SKM-1 (cell line): Measurements from ENCODE around the gene C12orf57.

Experiments
- DNase-seq: peaks from one replicate; lab custom pipeline; 2025; ENCODE audit not compliant: unreplicated experiment; lab: John Stamatoyannopoulos, UW

Gene C12orf57

DNA sequence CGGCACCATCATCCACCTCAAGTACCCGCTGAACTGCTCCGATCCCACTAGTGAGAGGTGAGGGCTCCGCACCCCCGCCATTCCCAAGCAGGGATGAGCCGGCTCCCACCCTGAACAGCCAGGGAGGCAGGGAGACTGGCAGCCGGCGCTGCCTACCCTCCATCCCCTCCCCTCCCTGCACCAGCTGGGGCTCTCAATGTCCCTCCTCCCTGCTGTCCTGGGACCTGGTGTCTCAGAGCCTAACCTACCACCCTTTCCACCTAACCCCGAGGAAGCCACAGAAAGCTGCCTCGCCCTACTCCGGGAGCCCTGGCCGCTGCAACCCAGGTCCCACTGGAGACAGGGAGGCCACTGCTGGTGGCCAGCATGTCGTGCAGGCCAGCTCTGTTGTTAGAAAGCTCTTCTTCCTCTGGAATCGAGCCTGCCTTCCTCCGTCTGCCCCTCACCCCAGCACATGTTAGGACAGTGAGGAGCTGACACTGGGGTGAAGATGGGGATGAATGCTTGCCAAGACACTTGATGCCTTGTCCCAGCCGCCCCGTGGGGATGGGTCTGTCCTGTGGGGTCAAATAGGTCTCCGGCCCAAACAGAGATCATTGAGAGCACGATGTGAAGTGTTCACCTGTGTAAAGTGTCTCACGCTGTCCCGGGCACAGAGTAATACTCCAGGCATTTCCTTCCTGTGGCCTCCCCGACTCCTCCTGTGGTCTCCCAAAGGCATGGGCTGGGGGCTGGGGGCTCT, 8.5 kb downstream of the C12orf57 start:
- DNase-seq: no peak

DNA sequence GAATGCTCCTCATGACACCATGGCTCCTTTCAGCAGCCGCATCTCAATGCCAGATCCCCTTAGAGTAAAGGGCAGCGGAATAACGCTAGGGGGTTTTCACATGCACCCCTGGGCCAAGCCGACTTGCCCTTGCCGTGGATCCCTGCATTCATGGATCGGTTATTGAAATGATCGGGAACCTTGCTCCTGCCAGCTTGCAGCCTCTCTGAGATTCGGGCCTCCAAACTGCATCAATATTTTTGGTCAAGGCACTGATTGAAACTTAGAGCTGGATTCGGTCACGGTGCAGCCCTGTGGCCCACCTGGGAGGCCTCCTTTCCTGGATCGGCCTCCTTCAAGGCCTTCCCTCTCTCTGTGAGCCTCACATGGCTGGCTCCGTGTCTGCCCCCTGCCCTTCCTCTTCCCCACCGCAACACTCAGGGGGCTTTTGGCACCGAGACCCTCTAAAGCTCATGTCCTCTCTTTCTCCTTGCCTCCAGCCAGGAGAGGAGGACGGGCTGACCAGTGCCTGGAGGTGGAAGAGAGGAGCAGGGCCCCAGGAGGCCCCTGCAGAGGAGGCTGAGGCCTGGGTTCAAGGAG, 9.1 kb downstream of the C12orf57 start:
- DNase-seq: no peak

DNA sequence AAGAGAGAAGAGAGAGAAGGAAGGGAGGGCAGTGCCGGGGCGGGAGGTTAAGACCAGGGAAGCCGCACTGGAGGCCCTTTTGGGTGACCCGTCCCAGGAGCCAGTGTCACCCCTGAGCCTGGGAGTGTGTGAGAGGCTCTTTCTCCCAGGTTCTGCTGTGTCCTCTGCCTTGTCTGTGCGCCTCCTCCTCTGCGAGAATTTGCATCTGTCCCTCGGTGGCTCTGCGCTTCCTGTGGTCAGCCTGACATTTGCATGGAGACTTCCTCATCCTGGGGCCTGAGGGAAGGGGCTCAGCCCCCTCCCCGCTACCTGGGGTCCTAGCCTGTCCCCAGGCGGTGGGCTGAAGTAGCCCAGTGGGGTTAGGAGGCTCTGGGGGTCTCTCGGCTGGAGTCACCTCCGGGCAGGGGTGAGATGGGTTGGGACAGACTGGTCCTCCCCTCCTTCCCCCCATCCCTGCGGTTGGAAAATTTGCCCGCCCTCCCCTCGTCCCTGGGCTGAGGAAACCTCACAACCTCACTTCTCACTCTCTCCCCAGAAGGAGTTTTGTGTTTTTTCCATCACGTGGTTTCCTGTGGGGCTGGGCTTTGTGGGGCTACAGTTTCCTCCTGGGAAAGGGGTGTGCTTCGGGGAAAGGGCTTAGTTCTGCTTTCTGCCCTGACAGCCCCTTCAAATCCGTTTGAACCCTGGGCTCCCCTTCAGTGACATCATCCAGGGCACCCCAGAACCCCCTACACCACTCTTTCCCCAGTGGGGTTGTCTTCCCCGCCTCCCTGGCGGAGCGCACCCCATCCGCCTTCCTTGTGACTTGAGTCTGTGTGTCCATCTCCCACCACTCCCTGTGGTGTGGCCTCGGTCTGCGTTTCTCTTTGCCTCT, 9.9 kb downstream of the C12orf57 start:
- peak; percentile 66 for DNase-seq

DNA sequence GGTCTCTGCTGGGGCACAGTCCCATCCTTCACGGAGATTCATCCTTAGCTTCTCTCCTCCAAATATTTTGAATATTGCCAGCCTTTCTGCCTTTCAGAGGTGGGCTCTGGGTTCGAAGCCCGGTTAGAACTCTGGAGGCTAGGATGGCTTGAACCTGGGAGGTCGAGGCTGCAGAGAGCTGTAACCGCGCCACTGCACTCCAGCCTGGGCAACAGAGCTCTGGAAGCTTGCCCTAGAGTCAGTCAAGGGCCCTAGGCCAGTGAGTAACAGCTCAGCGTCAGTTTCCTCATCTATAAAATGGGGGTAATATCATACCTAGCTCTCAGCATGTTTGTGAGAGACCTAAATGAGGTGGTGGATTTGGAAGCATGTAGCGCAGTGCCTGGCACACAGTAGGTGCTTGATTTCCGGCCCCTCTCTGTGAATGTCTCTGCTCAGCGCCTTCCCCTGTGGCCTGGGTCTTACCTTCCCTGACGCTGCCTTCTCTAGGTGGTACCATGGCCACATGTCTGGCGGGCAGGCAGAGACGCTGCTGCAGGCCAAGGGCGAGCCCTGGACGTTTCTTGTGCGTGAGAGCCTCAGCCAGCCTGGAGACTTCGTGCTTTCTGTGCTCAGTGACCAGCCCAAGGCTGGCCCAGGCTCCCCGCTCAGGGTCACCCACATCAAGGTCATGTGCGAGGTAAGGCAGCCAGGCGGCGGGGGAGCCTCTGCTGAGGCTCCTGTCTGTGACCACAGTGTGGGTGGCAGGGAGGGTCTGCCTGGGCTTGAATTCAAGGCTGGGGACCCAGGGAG, 10.7 kb downstream of the C12orf57 start:
- no peak for DNase-seq

DNA sequence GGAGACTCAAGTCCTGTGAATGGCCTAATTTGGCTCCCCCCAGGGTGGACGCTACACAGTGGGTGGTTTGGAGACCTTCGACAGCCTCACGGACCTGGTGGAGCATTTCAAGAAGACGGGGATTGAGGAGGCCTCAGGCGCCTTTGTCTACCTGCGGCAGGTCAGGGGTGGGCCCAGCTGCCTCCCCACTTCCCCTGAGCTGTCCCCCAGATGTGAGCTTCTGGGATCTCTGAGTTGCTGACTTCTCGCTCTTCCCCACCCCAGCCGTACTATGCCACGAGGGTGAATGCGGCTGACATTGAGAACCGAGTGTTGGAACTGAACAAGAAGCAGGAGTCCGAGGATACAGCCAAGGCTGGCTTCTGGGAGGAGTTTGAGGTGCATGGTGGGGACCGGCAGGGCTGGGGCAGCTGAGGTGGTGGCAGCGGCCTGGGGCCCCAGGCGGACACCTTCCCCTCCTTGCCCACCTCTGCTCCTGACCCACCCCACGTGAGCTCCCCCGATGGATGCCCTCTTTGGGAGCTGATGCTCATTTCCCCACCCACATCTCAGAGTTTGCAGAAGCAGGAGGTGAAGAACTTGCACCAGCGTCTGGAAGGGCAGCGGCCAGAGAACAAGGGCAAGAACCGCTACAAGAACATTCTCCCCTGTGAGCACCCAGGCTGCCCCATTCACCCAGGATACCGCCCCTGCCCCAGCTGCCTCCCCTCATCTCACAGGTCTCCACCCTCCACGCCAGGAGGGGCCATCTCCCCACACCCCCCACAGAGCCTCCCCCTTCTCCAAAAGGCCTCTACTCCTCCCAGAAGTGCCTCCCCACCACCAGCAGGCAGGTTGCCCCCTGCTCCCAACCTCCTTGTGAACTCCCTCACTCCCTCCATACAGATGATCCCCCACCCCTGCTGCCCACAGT, 11.5 kb downstream of the C12orf57 start:
- DNase-seq: no peak

DNA sequence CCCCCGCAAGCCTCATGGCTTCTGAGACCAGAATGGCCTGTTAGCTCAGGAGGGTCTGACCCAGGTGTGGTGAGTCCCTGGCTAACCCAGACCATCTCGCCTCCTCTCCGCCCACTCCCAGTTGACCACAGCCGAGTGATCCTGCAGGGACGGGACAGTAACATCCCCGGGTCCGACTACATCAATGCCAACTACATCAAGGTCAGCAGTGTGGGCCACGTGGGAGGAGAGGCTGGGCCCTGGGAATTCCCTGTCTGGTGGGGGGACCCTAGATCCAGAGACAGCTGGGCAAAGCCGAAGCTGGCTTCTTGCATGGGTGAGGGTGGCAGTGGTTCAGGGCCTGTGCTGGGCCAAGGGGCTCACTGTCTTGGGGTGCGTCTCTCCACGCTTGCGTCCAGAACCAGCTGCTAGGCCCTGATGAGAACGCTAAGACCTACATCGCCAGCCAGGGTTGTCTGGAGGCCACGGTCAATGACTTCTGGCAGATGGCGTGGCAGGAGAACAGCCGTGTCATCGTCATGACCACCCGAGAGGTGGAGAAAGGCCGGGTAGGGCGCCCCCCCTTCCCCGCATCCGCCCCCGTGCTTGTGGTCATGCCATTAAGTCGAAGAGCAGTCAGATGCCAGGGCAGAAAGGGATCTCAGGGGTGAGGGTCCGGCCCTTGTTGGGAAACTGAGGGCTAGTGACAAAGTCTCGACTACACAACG, 12.4 kb downstream of the C12orf57 start:
- no peak for DNase-seq

DNA sequence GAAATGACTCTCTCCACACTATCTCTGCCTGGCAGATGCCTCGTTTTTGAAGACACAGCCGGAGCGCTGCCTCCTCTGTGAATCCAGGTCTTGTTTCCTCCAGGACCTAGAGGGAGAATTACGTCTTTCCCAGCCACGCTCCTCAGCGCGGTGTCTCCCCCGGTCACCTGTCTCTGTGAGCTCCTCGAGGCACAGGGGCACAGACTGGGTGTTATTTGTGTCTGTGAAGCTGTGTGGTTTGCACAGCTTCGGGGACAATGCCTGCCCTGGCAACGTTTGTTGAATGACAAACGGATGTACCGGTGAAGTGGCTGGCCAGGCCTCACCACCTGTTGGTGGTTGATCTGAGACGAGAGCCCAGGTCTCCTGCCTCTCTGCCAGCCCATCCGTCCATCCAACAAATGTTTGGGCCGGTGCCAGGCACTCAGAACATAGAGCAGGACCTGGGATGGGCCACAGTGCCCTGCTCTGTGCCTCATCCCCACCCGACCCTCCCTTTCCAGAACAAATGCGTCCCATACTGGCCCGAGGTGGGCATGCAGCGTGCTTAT, 13.4 kb downstream of the C12orf57 start:
- DNase-seq: no peak

DNA sequence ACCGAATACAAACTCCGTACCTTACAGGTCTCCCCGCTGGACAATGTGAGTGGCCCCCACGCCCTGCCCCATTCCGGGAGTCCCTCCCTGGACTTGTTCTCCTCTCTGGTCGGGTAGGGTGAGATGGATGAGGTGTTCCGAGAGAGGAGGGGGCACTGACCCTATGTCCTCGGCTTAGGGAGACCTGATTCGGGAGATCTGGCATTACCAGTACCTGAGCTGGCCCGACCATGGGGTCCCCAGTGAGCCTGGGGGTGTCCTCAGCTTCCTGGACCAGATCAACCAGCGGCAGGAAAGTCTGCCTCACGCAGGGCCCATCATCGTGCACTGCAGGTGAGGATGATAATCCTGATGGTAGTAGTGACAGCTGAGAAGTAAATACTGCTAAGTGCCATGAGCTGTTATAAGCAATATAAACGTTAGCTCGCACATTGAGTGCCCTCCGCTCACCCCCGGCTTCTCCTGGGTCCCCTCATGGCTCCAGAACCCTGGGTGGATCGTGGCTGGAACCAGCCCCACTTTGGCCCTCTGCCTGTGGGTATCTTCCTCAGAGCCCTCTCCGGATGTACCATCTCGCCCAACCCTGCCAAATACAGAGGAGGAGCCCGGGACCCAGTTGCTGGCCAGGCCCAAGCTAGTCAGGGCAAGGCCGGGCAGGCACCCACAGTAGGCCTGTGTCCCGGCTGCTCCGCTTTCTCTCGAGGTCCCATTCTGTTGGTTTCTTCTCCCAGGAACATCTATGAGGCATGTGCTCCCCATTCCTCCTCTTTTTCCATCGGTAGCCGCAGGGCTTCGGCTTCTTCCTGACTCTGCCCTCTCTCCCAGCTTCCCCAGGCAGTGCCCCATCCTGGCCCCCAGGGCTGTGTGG, 14.2 kb downstream of the C12orf57 start:
- DNase-seq: no peak

DNA sequence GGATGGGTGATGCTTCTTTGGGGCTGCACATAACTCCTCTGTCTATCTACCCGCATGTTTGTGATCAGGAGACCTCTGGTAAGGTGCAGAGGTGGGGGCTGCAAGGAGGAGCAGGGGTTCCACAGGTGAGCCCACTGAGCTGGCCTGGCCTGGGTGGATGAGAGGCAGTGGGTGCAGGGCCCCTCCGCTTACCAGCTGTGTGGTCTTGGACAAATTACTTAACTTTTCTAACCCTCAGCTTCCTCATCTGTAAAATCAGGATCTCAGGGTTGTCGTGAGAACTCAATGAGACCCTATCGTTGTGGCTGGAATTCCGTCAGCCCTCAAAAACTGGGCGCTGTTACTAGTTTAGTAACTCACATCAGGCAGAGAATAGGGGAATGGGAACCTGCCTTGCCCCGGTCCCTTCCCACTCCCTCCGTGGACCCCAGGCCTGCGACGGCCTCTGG, 14.8 kb downstream of the C12orf57 start:
- DNase-seq: no peak

DNA sequence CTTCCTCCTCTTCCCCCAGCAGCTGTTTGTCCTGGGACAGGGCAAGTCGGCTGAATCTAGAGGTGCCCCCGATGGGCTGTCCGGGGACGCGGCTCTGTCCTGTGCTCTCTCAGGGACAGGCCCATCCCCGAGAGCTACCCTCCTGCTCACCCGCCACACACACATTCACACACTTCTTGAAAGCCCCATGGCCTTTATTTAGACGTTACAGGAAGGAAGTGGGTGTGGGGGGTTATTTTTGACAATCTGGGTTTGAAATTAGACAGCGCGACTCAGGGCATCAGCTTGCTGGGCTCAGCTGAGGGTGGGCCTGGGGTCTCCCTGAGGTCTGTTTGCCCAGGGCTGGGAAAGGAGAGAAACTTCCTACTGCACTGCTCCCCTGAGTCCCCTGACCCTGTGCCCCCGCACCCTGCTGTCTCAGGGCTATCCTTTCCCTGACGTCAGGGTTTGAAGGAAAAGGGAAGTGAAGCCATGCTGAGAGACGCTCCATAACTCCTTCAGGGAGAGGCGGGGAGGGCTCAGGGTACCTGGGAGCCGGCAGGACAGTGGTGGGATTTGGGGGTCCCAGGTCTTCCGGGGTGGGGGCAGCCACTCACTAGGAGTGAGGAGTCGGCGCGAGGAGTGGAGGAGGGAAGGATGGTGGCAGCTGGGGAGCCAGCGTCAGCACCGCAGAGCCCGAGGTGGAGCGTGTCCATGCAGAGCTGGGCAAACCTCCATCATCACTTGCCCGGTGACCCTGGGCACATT, 15.4 kb downstream of the C12orf57 start:
- peak; percentile 25 for DNase-seq

DNA sequence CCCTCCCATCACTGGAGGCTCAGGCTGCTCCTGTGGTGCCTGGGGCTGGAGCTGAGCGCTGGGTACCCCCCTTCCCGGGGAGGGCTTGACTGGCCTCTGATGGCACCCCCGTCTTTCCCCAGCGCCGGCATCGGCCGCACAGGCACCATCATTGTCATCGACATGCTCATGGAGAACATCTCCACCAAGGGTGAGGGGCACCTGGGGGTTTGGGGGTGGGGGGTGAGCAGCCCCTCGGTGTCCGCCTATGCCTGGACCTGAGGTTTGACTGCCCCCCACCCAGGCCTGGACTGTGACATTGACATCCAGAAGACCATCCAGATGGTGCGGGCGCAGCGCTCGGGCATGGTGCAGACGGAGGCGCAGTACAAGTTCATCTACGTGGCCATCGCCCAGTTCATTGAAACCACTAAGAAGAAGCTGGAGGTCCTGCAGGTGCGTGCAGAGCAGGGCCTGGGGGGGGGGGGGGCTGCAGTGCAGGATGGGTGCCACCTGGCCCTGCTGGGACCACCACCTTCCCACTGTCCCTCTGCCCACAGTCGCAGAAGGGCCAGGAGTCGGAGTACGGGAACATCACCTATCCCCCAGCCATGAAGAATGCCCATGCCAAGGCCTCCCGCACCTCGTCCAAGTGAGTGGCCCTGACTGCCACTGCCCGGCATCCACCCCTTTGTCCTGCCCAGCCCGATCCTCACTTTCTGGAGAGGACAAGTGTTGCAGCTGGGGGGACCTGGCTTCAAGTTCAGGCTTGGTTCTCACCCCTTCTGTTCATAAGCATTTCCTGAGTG, 16.2 kb downstream of the C12orf57 start:
- DNase-seq: no peak

DNA sequence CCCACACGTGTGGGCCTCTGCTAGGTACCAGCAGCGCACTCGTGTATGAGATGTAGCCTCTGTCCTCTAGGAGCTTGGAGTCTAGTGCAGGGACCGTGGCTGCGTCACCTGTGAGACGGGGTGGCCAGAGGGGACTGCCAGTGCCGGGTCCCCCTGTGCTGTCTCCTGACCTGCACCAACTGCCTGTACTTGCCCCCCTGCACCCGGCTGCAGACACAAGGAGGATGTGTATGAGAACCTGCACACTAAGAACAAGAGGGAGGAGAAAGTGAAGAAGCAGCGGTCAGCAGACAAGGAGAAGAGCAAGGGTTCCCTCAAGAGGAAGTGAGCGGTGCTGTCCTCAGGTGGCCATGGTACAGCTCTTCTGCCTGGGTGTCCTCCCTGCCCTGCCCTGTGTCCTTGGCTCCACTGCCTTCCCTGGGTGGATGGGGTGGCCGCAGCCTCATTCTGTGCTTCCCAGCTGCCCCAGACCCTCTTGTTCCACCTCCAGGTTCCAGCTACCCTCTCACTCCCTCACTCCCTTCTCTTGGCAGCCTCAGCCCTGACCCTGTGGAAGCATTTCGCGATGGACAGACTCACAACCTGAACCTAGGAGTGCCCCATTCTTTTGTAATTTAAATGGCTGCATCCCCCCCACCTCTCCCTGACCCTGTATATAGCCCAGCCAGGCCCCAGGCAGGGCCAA, 16.9 kb downstream of the C12orf57 start:
- no peak for DNase-seq

DNA sequence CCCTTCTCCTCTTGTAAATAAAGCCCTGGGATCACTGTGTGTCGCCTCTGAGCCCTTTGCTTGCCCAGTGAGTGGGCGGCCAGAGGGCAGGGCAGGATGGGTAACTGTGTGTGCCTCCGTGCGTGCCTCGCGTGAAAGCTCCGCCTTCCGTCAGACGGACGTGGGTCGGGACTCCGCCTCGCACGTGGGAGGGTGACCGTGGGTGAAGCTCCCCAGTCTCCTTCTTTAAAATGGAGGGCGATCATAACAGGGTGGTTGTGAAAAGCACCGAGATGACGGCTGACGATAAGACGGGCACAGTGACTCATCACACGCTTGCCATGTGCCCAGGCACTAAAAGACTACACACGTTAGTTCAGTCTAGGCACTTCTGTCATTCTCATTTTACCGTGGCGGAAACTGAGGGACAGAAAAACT, 17.5 kb downstream of the C12orf57 start:
- no peak for DNase-seq

DNA sequence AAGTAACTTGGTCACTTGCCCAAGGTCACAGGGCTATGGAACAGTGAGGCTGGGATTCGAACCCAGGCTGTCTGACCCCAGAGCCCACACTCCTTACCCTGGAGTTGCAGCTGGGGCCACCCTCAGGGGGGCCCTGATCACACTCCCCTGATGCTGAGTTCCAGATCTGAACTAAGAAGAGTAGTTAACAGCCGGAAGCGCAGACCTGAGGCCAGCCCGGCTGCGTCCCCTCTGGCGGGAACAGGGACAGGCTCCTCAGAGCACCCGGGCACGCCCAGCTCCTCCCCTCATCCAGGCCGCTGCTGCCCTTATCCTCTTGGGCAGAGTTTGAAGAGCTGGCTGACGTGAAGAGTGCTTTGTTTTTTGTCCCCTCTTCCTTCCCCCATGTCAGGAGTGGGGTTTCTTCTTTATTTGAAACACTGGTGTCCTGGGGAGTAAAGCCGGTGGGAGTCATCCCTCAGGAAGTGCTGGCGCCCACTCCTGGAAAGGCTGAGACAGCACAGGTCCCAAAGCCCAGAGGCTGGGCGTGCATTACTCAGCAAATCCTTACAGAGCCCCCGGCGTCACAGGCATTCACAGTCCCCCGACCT, 18.0 kb downstream of the C12orf57 start:
- DNase-seq: no peak

DNA sequence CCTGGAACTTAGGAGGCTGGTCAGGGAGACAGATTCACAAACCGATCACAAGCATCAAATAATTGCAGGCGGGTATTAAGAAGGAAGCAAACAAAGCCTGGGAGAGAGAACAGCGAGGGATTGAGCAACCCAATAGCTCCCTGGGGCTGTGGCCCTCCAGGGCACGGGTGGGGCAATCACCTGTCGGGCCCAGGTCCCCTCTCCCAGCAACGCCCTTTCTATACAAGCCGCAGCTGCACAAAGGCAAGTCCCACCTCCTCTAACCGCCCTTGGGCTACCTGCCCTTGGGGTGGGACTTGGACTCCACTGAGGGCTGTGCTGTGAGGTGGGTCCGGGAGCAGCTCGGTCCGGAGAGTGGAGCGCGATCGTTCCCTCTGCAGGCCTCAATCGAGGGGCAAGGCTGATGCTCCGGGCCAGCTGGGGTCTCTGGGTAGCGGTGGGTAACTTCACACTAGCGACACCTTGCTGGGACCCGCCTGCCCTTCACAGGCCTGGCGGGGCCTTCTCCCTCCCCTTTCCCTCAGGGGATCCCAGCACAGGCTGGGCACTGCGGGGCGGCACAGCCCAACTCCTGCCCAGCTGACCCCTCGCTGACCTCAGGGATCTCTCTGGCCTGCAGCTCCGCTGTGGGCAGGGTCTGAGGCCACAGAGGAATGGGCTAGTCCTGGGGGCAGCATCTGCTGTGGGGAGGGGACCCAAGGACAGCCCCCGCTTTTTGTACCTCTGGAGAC, 18.6 kb downstream of the C12orf57 start:
- DNase-seq: no peak
